Measurements from ENCODE around the gene LITAF. TPM values are rescaled to one million over a fixed set of nuclear protein-coding genes. Genes with fewer than 3 reads are reported as not detected.
"Not testable (repeated sequence)": the region's sequence is repeated elsewhere in the genome, so short reads cannot be mapped to it uniquely, and the experiment has no call there.

Gene LITAF
- total RNA-seq, 1 experiment from 2014 or later = 73.0 TPM

DNA sequence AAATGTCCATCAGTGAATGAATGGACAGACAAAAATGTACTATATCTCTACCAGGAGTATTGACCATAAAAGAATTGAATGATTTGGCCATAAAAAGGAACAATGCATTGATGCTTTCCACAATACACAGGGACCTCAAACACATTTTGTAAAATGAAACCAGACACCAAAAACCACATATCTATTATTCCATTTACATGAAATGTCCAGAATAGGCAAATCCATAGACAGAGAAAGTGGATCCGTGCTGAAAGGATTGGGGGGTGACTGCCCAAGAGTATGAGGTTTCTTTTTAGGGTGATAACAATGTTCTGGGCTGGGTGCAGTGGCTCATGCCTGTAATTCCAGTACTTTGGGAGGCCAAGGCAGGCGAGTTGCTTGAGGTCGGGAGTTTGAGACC is 6.9 kb upstream of the LITAF start:
- ATAC-seq (no peak), DNase-seq (ENCODE audit: low spot score) (no peak)
- peaks cover 36% of the 10 kb centered on the region for H3K4me1 Mint-ChIP-seq
- ChIA-PET CTCF (interaction anchor here (0.6 to 1.5 kb wide), 3 partner anchors 62 to 96 kb away, joined by 3 to 4 read pairs (median 4); no protein-coding TSS in a partner anchor), POLR2A (no interaction called here)
- H3K4me3 Mint-ChIP-seq = no peak overlapping the region
- H3K27ac Mint-ChIP-seq = no peak overlapping the region
- no peaks in the 10 kb centered on the region for H3K36me3 Mint-ChIP-seq
- H3K9me3 Mint-ChIP-seq = no peaks in the 10 kb centered on the region
- peaks cover 9% of the 10 kb centered on the region for H3K27me3 Mint-ChIP-seq (ENCODE audit: low read depth)
- no peak for TF ChIP-seq RORB (CRISPR knock-in tag; IDR thresholded peaks at IDR 0.05)
- no peak for TF ChIP-seq GTF2I (CRISPR knock-in tag; conservative IDR thresholded peaks at IDR 0.05)
- TF ChIP-seq, protein P1, sequence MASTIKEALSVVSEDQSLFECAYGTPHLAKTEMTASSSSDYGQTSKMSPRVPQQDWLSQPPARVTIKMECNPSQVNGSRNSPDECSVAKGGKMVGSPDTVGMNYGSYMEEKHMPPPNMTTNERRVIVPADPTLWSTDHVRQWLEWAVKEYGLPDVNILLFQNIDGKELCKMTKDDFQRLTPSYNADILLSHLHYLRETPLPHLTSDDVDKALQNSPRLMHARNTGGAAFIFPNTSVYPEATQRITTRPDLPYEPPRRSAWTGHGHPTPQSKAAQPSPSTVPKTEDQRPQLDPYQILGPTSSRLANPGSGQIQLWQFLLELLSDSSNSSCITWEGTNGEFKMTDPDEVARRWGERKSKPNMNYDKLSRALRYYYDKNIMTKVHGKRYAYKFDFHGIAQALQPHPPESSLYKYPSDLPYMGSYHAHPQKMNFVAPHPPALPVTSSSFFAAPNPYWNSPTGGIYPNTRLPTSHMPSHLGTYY (CRISPR knock-in tag; IDR thresholded peaks at IDR 0.05) = no peak
- TF ChIP-seq, protein P2, sequence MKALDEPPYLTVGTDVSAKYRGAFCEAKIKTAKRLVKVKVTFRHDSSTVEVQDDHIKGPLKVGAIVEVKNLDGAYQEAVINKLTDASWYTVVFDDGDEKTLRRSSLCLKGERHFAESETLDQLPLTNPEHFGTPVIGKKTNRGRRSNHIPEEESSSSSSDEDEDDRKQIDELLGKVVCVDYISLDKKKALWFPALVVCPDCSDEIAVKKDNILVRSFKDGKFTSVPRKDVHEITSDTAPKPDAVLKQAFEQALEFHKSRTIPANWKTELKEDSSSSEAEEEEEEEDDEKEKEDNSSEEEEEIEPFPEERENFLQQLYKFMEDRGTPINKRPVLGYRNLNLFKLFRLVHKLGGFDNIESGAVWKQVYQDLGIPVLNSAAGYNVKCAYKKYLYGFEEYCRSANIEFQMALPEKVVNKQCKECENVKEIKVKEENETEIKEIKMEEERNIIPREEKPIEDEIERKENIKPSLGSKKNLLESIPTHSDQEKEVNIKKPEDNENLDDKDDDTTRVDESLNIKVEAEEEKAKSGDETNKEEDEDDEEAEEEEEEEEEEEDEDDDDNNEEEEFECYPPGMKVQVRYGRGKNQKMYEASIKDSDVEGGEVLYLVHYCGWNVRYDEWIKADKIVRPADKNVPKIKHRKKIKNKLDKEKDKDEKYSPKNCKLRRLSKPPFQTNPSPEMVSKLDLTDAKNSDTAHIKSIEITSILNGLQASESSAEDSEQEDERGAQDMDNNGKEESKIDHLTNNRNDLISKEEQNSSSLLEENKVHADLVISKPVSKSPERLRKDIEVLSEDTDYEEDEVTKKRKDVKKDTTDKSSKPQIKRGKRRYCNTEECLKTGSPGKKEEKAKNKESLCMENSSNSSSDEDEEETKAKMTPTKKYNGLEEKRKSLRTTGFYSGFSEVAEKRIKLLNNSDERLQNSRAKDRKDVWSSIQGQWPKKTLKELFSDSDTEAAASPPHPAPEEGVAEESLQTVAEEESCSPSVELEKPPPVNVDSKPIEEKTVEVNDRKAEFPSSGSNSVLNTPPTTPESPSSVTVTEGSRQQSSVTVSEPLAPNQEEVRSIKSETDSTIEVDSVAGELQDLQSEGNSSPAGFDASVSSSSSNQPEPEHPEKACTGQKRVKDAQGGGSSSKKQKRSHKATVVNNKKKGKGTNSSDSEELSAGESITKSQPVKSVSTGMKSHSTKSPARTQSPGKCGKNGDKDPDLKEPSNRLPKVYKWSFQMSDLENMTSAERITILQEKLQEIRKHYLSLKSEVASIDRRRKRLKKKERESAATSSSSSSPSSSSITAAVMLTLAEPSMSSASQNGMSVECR (CRISPR knock-in tag; IDR thresholded peaks at IDR 0.05; ENCODE audit: borderline replicate concordance) = no peak
- TF ChIP-seq, protein P3, sequence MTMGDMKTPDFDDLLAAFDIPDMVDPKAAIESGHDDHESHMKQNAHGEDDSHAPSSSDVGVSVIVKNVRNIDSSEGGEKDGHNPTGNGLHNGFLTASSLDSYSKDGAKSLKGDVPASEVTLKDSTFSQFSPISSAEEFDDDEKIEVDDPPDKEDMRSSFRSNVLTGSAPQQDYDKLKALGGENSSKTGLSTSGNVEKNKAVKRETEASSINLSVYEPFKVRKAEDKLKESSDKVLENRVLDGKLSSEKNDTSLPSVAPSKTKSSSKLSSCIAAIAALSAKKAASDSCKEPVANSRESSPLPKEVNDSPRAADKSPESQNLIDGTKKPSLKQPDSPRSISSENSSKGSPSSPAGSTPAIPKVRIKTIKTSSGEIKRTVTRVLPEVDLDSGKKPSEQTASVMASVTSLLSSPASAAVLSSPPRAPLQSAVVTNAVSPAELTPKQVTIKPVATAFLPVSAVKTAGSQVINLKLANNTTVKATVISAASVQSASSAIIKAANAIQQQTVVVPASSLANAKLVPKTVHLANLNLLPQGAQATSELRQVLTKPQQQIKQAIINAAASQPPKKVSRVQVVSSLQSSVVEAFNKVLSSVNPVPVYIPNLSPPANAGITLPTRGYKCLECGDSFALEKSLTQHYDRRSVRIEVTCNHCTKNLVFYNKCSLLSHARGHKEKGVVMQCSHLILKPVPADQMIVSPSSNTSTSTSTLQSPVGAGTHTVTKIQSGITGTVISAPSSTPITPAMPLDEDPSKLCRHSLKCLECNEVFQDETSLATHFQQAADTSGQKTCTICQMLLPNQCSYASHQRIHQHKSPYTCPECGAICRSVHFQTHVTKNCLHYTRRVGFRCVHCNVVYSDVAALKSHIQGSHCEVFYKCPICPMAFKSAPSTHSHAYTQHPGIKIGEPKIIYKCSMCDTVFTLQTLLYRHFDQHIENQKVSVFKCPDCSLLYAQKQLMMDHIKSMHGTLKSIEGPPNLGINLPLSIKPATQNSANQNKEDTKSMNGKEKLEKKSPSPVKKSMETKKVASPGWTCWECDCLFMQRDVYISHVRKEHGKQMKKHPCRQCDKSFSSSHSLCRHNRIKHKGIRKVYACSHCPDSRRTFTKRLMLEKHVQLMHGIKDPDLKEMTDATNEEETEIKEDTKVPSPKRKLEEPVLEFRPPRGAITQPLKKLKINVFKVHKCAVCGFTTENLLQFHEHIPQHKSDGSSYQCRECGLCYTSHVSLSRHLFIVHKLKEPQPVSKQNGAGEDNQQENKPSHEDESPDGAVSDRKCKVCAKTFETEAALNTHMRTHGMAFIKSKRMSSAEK (CRISPR knock-in tag; IDR thresholded peaks at IDR 0.05; ENCODE audit: borderline replicate concordance) = no peak
- TF ChIP-seq SOX15 (CRISPR knock-in tag; IDR thresholded peaks at IDR 0.05) = no peak
- no peak for TF ChIP-seq ZNF263 (CRISPR knock-in tag; IDR thresholded peaks at IDR 0.05; ENCODE audit: low read depth)
- TF ChIP-seq, protein P4, sequence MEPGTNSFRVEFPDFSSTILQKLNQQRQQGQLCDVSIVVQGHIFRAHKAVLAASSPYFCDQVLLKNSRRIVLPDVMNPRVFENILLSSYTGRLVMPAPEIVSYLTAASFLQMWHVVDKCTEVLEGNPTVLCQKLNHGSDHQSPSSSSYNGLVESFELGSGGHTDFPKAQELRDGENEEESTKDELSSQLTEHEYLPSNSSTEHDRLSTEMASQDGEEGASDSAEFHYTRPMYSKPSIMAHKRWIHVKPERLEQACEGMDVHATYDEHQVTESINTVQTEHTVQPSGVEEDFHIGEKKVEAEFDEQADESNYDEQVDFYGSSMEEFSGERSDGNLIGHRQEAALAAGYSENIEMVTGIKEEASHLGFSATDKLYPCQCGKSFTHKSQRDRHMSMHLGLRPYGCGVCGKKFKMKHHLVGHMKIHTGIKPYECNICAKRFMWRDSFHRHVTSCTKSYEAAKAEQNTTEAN (CRISPR knock-in tag; IDR thresholded peaks at IDR 0.05) = no peak
- no peak for TF ChIP-seq PRRX2 (CRISPR knock-in tag; IDR thresholded peaks at IDR 0.05)
- TF ChIP-seq FOXK1 (CRISPR knock-in tag; IDR thresholded peaks at IDR 0.05) = no peak
- no peak for TF ChIP-seq ZNF121 (CRISPR knock-in tag; IDR thresholded peaks at IDR 0.05)
- TF ChIP-seq, protein P5, sequence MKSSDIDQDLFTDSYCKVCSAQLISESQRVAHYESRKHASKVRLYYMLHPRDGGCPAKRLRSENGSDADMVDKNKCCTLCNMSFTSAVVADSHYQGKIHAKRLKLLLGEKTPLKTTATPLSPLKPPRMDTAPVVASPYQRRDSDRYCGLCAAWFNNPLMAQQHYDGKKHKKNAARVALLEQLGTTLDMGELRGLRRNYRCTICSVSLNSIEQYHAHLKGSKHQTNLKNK (CRISPR knock-in tag; IDR thresholded peaks at IDR 0.05) = no peak
- TF ChIP-seq, protein P6, sequence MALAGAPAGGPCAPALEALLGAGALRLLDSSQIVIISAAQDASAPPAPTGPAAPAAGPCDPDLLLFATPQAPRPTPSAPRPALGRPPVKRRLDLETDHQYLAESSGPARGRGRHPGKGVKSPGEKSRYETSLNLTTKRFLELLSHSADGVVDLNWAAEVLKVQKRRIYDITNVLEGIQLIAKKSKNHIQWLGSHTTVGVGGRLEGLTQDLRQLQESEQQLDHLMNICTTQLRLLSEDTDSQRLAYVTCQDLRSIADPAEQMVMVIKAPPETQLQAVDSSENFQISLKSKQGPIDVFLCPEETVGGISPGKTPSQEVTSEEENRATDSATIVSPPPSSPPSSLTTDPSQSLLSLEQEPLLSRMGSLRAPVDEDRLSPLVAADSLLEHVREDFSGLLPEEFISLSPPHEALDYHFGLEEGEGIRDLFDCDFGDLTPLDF (CRISPR knock-in tag; IDR thresholded peaks at IDR 0.05) = no peak

DNA sequence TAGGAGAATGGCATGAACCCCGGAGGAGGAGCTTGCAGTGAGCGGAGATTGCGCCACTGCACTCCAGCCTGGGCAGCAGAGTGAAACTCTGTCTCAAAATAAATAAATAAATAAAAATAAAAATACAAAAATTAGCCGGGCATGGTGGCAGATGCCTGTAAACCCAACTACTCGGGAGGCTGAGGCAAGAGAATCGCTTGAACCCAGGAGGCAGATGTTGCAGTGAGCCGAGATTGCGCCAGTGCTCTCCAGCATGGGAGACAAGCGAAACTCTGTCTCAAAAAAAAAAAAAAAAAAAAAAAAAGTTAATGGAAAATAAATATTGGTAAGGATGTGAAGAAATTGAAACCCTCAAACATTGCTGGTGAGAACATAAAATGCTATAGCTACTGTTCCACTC is 6.4 kb upstream of the LITAF start:
- peaks cover 31% of the 10 kb centered on the region for H3K4me1 Mint-ChIP-seq
- DNase-seq (ENCODE audit: low spot score); ATAC-seq; H3K36me3 Mint-ChIP-seq; H3K4me3 Mint-ChIP-seq; H3K27ac Mint-ChIP-seq; POLR2A ChIA-PET; H3K9me3 Mint-ChIP-seq; H3K27me3 Mint-ChIP-seq (ENCODE audit: low read depth): not testable (repeated sequence)
- CTCF ChIA-PET = interaction anchor here (0.6 to 1.5 kb wide), 3 partner anchors 61 to 96 kb away, joined by 3 to 4 read pairs (median 4); no protein-coding TSS in a partner anchor

DNA sequence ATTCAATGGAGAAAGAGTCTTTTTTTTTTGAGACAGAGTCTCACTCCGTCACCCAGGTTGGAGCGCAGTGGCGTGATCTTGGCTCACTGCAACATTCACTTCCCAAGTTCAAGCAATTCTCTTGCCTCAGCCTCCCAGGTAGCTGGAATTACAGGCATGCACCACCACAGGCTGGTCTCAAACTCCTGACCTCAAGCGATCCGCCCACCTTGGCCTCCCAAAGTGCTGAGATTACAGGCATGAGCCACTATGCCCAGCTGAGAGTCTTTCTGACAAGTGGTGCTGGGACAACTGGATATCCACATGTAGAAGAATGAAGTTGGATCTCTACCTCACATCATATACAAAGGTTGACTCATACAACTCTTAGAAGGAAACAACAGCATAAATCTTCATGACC is 4.9 kb upstream of the LITAF start:
- DNase-seq (ENCODE audit: low spot score); H3K36me3 Mint-ChIP-seq; POLR2A ChIA-PET; H3K27ac Mint-ChIP-seq; H3K4me3 Mint-ChIP-seq; ATAC-seq; H3K9me3 Mint-ChIP-seq: not testable (repeated sequence)
- peaks cover 23% of the 10 kb centered on the region for H3K4me1 Mint-ChIP-seq
- CTCF ChIA-PET = interaction anchor here (1.1 kb wide), 1 partner anchor 50 kb away, joined by 3 read pairs; no protein-coding TSS in a partner anchor
- H3K27me3 Mint-ChIP-seq (ENCODE audit: low read depth) = peaks cover 19% of the 10 kb centered on the region
